Gastrocnemius medialis (tissue), 4 donors: Measurements from ENCODE around the gene SLC16A7. TPM values are rescaled to one million over a fixed set of nuclear protein-coding genes. Genes with fewer than 3 reads are reported as not detected.

Experiments
- ATAC-seq, 2 donors: fragments of 150-250 bp; one replicate each; pipeline ENCODE4 v1.9.1; 2016
- DNase-seq, 2 donors: peaks; one replicate each; pipeline ENCODE4 v3.0.0-alpha.2; 2019
- H3K27ac ChIP-seq, 4 donors: fragments of 200-600 bp; sonication (generic); 1 replicate in 1 of 4; 2 replicates in 3 of 4; pipeline ENCODE4 v1.5.1; 2016 to 2018; ENCODE audit warnings: mild to moderate bottlenecking in 2 of 4, moderate library complexity in 1 of 4
- H3K27me3 ChIP-seq, 3 donors: fragments of 200-600 bp; sonication (generic) in 2 of 3; 1 replicate in 1 of 3; 2 replicates in 2 of 3; pipeline versions ENCODE4 v1.5.1 to v1.6.0; 2016 to 2019; ENCODE audit warnings: mild to moderate bottlenecking in 1 of 3, moderate library complexity in 1 of 3
- H3K36me3 ChIP-seq, 2 donors: fragments of 200-600 bp; sonication (generic) in 1 of 2; one replicate each; pipeline ENCODE4 v1.5.1; 2017 to 2018
- H3K4me1 ChIP-seq, 2 donors: fragments of 200-600 bp; sonication (generic) in 1 of 2; one replicate each; pipeline ENCODE4 v1.5.1; 2016 to 2017; ENCODE audit warnings: mild to moderate bottlenecking in 2 of 2
- H3K4me3 ChIP-seq, 4 donors: fragments of 200-600 bp; sonication (generic) in 3 of 4; 1 replicate in 1 of 4; 2 replicates in 3 of 4; pipeline ENCODE4 v1.5.1; 2016 to 2019; ENCODE audit warnings: mild to moderate bottlenecking in 2 of 4
- H3K9me3 ChIP-seq, 3 donors: fragments of 200-600 bp; sonication (generic) in 2 of 3; 1 replicate in 1 of 3; 2 replicates in 2 of 3; pipeline ENCODE4 v1.5.1; 2016 to 2019
- CTCF ChIP-seq, 5 experiments: fragments of 450-650 bp in 3 of 5; fragments of 200-600 bp in 2 of 5; sonication (generic) in 2 of 5; IDR thresholded peaks in 4 of 5; conservative IDR thresholded peaks in 1 of 5; 1 replicate in 4 of 5; 2 replicates in 1 of 5; pipeline ENCODE4 v1.5.1; 2016 to 2019; ENCODE audit warnings: antibody characterized with exemption in 5 of 5, mild to moderate bottlenecking in 3 of 5, moderate library complexity in 3 of 5
- POLR2A ChIP-seq, 2 donors: fragments of 450-650 bp; IDR thresholded peaks; one replicate each; pipeline ENCODE4 v1.6.1; 2017; ENCODE audit warnings: antibody characterized with exemption in 2 of 2, mild to moderate bottlenecking in 2 of 2, moderate library complexity in 2 of 2
- in situ Hi-C, 4 donors: fragments of 200-750 bp; cut with MboI; loops; one replicate each; pipeline versions ENCODE4 v1.15.0 to v1.8.0; 2017; ENCODE audit warnings: low sequenced_read_pairs in 4 of 4
- intact Hi-C: fragments of 100-400 bp; cut with DNase I; formaldehyde crosslinking; loops from one replicate; pipeline ENCODE4 v1.15.1; 2023; ENCODE audit warnings: low total_unique reads
- total RNA-seq, 4 donors: library from RNA; depleted of rRNA; stranded (reverse); fragments of >200 nt; gene quantifications; one replicate each; pipeline versions ENCODE4 v1.1.0 to v1.2.3, GENCODE V29; 2016

SLC16A7 gene
- total RNA-seq, 4 donors from 2014 or later: 3.8 to 10.3 (median 6.7) TPM

- no peaks in the 10 kb centered on the region for H3K36me3 ChIP-seq
- H3K27ac ChIP-seq: no peak overlapping the region
- TF ChIP-seq CTCF (IDR thresholded peaks at IDR 0.05 in 4 of 5, conservative IDR thresholded peaks at IDR 0.05 in 1 of 5) (no peak), POLR2A (IDR thresholded peaks at IDR 0.05) (no peak)
- no peak overlapping the region for H3K4me3 ChIP-seq
- ATAC-seq (no peak), DNase-seq (no peak)
- H3K4me1 ChIP-seq: no peaks in the 10 kb centered on the region
- no peaks in the 10 kb centered on the region for H3K9me3 ChIP-seq
- H3K27me3 ChIP-seq: no peaks in the 10 kb centered on the region
- intact Hi-C loops (no loop called here), in situ Hi-C loops (no loop called here)
Measured at GRCh38 chr12:59761542-59761941, 165.7 kb downstream of the SLC16A7 start.

GRCh38 chr12:59763835-59764234 is 168.0 kb downstream of the SLC16A7 start:
- no peak overlapping the region for H3K27ac ChIP-seq
- in situ Hi-C loops: no loop called here

DNA sequence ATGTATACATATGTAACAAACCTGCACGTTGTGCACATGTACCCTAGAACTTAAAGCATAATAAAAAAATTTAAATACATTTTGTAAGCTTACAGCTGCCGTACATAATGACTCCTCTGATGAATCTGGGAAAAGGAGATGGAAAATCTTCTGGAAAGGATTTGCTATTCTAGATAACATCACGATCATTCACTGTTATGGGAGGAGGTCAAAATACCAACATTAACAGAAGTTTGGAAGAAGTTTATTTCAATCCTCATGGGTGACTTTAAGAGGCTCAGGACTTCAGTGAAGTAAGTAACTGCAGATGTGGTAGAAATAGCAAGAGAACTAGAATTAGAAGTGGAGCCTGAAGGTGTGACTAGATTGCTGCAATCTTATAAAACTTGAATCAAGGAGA is 172.2 kb downstream of the SLC16A7 start:
- DNase-seq: no peak
- in situ Hi-C loops: no loop called here
- Histone ChIP-seq H3K4me3 (no peak overlapping the region), H3K4me1 (no peaks in the 10 kb centered on the region), H3K27ac (no peak overlapping the region), H3K36me3 (no peaks in the 10 kb centered on the region), H3K27me3 (no peaks in the 10 kb centered on the region), H3K9me3 (no peaks in the 10 kb centered on the region)
- intact Hi-C loops: no loop called here
- TF ChIP-seq POLR2A (IDR thresholded peaks at IDR 0.05) (no peak), CTCF (IDR thresholded peaks at IDR 0.05 in 4 of 5, conservative IDR thresholded peaks at IDR 0.05 in 1 of 5) (no peak)
- no peak for ATAC-seq

More at GRCh38 chr12:59763835-59764234, 168.0 kb downstream of the SLC16A7 start:
- H3K4me1 ChIP-seq: no peaks in the 10 kb centered on the region
- ATAC-seq: no peak
- no peak overlapping the region for H3K4me3 ChIP-seq
- H3K27me3 ChIP-seq: no peaks in the 10 kb centered on the region
- DNase-seq: no peak
- no peaks in the 10 kb centered on the region for H3K36me3 ChIP-seq
- no peaks in the 10 kb centered on the region for H3K9me3 ChIP-seq
- no peak for TF ChIP-seq CTCF (IDR thresholded peaks at IDR 0.05 in 4 of 5, conservative IDR thresholded peaks at IDR 0.05 in 1 of 5)
- TF ChIP-seq POLR2A (IDR thresholded peaks at IDR 0.05): no peak
- intact Hi-C loops: no loop called here

DNA sequence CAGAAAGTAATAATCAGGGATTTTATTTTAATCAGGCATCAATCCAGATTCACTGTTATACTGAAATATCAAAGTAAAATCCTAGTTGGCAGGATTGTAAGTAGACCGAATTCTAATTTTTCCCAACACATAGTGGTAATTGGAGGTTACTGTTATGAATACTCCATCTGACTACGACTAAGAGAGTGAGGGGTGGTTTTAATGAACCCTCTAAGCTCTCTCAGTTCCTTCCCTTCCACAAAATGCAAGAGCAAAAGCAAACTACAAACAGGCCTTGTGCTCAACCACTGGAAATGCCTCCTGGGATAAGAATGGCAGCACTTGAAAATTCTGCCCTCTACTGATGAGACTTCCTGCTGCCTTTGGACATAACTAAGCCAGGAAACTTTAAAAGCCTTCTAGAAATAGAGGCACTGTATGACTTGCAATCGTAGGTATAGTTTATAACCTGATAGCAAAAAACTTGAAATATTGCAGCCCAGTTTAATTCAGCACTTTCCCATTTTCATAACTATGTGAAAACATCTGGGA is 184.8 kb downstream of the SLC16A7 start:
- ATAC-seq: no peak
- TF ChIP-seq CTCF (IDR thresholded peaks at IDR 0.05 in 4 of 5, conservative IDR thresholded peaks at IDR 0.05 in 1 of 5): no peak
- no peak for TF ChIP-seq POLR2A (IDR thresholded peaks at IDR 0.05)
- Histone ChIP-seq H3K27me3 (no peaks in the 10 kb centered on the region), H3K9me3 (no peaks in the 10 kb centered on the region), H3K27ac (no peak overlapping the region), H3K4me3 (no peak overlapping the region), H3K4me1 (no peaks in the 10 kb centered on the region), H3K36me3 (no peaks in the 10 kb centered on the region)
- in situ Hi-C loops: loop anchor here in 1 of 4 donors (25.0 kb wide), 1 partner anchor 343 kb away; no protein-coding TSS in a partner anchor
- no peak for DNase-seq
- intact Hi-C loops: no loop called here

DNA sequence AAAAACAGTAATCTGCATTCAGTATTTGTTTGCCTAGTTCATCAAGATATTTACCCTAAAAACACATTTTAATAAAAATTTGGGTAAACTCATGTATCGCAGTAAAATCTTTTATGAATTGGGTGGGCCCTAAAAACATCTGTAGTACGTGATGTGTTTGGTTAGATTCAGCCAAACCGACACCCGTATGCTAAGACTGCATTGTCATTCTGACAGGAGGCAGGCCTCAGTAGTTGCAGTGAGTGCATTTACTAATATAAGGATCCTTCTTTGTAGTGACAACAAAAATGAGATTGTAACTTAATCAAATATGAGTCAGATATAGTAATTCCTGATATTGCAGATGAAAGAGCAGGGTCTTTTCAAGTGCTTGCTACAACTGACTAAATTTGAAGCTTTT is 191.8 kb downstream of the SLC16A7 start:
- ATAC-seq (no peak), DNase-seq (no peak)
- H3K36me3 ChIP-seq: no peaks in the 10 kb centered on the region
- in situ Hi-C loops (loop anchor here in 1 of 4 donors (25.0 kb wide), 1 partner anchor 350 kb away; no protein-coding TSS in a partner anchor), intact Hi-C loops (no loop called here)
- TF ChIP-seq CTCF (IDR thresholded peaks at IDR 0.05 in 4 of 5, conservative IDR thresholded peaks at IDR 0.05 in 1 of 5): no peak
- no peaks in the 10 kb centered on the region for H3K27me3 ChIP-seq
- H3K9me3 ChIP-seq: no peaks in the 10 kb centered on the region
- no peaks in the 10 kb centered on the region for H3K4me1 ChIP-seq
- H3K27ac ChIP-seq: no peak overlapping the region
- H3K4me3 ChIP-seq: no peak overlapping the region
